Measurements from ENCODE around the gene CDYL2. TPM values are rescaled to one million over a fixed set of nuclear protein-coding genes. Genes with fewer than 3 reads are reported as not detected.

CDYL2 gene
- total RNA-seq, 6 donors from 2014 or later, result 6.0 to 16.7 (median 8.0) TPM

- ATAC-seq (ENCODE audit: low FRiP score in 2 of 2) (no peak), DNase-seq (no peak)
- H3K9me3 ChIP-seq, result no peaks in the 10 kb centered on the region
- H3K4me1 ChIP-seq, result no peaks in the 10 kb centered on the region
- 88% methylated on average over 4 of the region's 4 CpGs for WGBS, 2 donors
- no peak for TF ChIP-seq CTCF (IDR thresholded peaks at IDR 0.05)
- TF ChIP-seq POLR2AphosphoS5 (IDR thresholded peaks at IDR 0.05), result no peak
- TF ChIP-seq POLR2A (IDR thresholded peaks at IDR 0.05), result no peak
- TF ChIP-seq EP300 (IDR thresholded peaks at IDR 0.05), result no peak
- H3K4me3 ChIP-seq, result no peak overlapping the region
- no peaks in the 10 kb centered on the region for H3K27me3 ChIP-seq
- no peaks in the 10 kb centered on the region for H3K36me3 ChIP-seq
- H3K27ac ChIP-seq, result no peak overlapping the region
These were observed 218.6 kb downstream of the CDYL2 start for GRCh38 chr16:80585764-80586163.

GRCh38 chr16:80583466-80583865, 220.9 kb downstream of the CDYL2 start:
- Histone ChIP-seq H3K9me3 (no peaks in the 10 kb centered on the region), H3K27ac (no peak overlapping the region), H3K4me3 (no peak overlapping the region), H3K4me1 (no peaks in the 10 kb centered on the region), H3K27me3 (no peaks in the 10 kb centered on the region), H3K36me3 (no peaks in the 10 kb centered on the region)
- ATAC-seq (ENCODE audit: low FRiP score in 2 of 2), result peak in 1 of 2 donors; percentile 57
- no peak for DNase-seq
- TF ChIP-seq CTCF (IDR thresholded peaks at IDR 0.05), result no peak
- no peak for TF ChIP-seq POLR2AphosphoS5 (IDR thresholded peaks at IDR 0.05)
- TF ChIP-seq EP300 (IDR thresholded peaks at IDR 0.05), result no peak
- TF ChIP-seq POLR2A (IDR thresholded peaks at IDR 0.05), result no peak
- WGBS, 2 donors, result 83 to 91% methylated on average over 3 of the region's 3 CpGs

- DNase-seq, result no peak
- ATAC-seq (ENCODE audit: low FRiP score in 2 of 2), result no peak
- Histone ChIP-seq H3K36me3 (no peaks in the 10 kb centered on the region), H3K27ac (no peak overlapping the region), H3K4me1 (peaks cover 0 to 4% (median 0%) of the 10 kb centered on the region in 4 donors), H3K4me3 (no peak overlapping the region), H3K9me3 (no peaks in the 10 kb centered on the region), H3K27me3 (no peaks in the 10 kb centered on the region)
- WGBS, 2 donors, result 80 to 82% methylated on average over 10 of the region's 10 CpGs
- TF ChIP-seq CTCF (IDR thresholded peaks at IDR 0.05) (no peak), POLR2A (IDR thresholded peaks at IDR 0.05) (no peak), EP300 (IDR thresholded peaks at IDR 0.05) (no peak), POLR2AphosphoS5 (IDR thresholded peaks at IDR 0.05) (no peak)
These were observed 224.1 kb downstream of the CDYL2 start for GRCh38 chr16:80580109-80580832.

- no peak for TF ChIP-seq CTCF (IDR thresholded peaks at IDR 0.05)
- TF ChIP-seq POLR2A (IDR thresholded peaks at IDR 0.05), result no peak
- TF ChIP-seq POLR2AphosphoS5 (IDR thresholded peaks at IDR 0.05), result no peak
- no peak for TF ChIP-seq EP300 (IDR thresholded peaks at IDR 0.05)
- Histone ChIP-seq H3K36me3 (no peaks in the 10 kb centered on the region), H3K9me3 (no peaks in the 10 kb centered on the region), H3K4me1 (peaks cover 0 to 4% (median 0%) of the 10 kb centered on the region in 4 donors), H3K27ac (no peak overlapping the region), H3K27me3 (no peaks in the 10 kb centered on the region), H3K4me3 (no peak overlapping the region)
- DNase-seq (no peak), ATAC-seq (ENCODE audit: low FRiP score in 2 of 2) (no peak)
- WGBS, 2 donors, result 77 to 79% methylated on average over 11 of the region's 11 CpGs
These were observed 226.7 kb downstream of the CDYL2 start for GRCh38 chr16:80577485-80578280.
